ENCODE results near the gene WDCP.

The WDCP gene

GRCh38 chr2:24084386-24085199 lies 37.4 kb upstream of the WDCP start, which contains the start of gene TP53I3:
Gene TP53I3 (minus strand): TSS chr2:24084834. CDS start chr2:24084326, 508 bp downstream.
- peak; percentile 88 for DNase-seq (ENCODE audit: low spot score)
- TF ChIP-seq CTCF (IDR thresholded peaks at IDR 0.05; ENCODE audit: extremely low read depth, missing control alignments): peak; percentile 98

GRCh38 chr2:24083567-24084385 lies 36.6 kb upstream of the WDCP start:
- DNase-seq (ENCODE audit: low spot score): peak; percentile 87
- no peak for TF ChIP-seq CTCF (IDR thresholded peaks at IDR 0.05; ENCODE audit: extremely low read depth, missing control alignments)

- no peak for TF ChIP-seq CTCF (IDR thresholded peaks at IDR 0.05; ENCODE audit: extremely low read depth, missing control alignments)
- DNase-seq (ENCODE audit: low spot score): no peak
These were observed 35.8 kb upstream of the WDCP start for GRCh38 chr2:24082787-24083566.

GRCh38 chr2:24080701-24081100 lies 33.5 kb upstream of the WDCP start:
- TF ChIP-seq CTCF (IDR thresholded peaks at IDR 0.05; ENCODE audit: extremely low read depth, missing control alignments): no peak
- DNase-seq (ENCODE audit: low spot score): no peak

DNA sequence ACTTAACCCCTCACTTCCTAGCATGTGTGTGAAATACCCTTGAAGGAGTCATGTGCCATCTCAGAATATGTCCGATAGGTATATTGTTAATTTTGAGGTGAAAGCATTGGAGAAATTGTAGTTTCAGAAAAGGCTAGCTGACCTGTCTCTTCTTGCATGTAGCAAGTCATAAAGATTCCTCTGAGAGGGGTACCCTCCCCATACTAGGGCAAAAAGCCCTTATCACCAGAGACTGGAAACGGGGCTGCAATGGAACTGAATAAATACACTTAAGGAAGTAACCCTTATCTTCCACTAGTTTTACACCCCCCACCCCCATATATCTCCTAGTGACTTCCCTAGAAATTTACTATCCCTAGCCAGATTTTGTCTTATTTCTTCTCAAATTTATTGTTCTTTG lies 30.7 kb upstream of the WDCP start:
- no peak for TF ChIP-seq CTCF (IDR thresholded peaks at IDR 0.05; ENCODE audit: extremely low read depth, missing control alignments)
- no peak for DNase-seq (ENCODE audit: low spot score)

- no peak for TF ChIP-seq CTCF (IDR thresholded peaks at IDR 0.05; ENCODE audit: extremely low read depth, missing control alignments)
- no peak for DNase-seq (ENCODE audit: low spot score)
These were observed 30.3 kb upstream of the WDCP start for GRCh38 chr2:24077535-24077877.
